Measurements from ENCODE around the gene YPEL3.

DNA sequence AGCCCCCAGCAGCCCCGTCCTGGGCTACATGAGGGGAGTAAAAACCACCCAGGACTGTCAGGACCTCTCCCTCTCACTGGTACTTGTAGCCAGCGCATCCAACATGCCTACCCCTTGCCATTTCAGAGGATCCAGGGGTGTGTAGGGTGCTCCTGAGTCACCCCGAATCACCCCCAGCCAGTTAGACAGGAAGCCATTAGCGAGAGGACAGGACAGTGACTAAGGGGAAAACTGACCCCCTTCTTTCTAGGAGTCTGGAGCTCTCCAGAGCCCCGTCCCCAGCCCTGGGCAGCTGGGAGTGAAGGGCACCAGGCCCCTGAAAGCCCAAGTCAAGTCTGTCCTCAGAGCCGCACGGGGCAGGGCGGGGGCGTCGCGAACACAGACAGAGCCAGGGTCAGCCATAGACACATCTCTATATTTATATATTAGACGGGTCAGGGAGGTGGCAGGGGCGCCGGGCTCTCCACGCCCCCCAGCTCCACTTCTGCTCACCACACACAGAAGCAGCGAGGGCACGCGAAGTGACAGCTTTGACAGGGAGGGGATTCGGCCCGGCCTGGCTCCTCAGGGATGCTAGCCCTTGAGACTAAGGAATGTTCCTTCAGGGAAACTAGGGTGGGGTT is 17.8 kb upstream of the YPEL3 start:
- no peak for TF ChIP-seq POLR2A (IDR thresholded peaks at IDR 0.05)
- TF ChIP-seq, protein P1, sequence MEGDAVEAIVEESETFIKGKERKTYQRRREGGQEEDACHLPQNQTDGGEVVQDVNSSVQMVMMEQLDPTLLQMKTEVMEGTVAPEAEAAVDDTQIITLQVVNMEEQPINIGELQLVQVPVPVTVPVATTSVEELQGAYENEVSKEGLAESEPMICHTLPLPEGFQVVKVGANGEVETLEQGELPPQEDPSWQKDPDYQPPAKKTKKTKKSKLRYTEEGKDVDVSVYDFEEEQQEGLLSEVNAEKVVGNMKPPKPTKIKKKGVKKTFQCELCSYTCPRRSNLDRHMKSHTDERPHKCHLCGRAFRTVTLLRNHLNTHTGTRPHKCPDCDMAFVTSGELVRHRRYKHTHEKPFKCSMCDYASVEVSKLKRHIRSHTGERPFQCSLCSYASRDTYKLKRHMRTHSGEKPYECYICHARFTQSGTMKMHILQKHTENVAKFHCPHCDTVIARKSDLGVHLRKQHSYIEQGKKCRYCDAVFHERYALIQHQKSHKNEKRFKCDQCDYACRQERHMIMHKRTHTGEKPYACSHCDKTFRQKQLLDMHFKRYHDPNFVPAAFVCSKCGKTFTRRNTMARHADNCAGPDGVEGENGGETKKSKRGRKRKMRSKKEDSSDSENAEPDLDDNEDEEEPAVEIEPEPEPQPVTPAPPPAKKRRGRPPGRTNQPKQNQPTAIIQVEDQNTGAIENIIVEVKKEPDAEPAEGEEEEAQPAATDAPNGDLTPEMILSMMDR (IDR thresholded peaks at IDR 0.05): no peak

Data from body of pancreas (tissue), 4 donors.